NCI-H1105 (cell line): ENCODE data around the gene NODAL.

ENCODE experiments used
- DNase-seq: peaks from one replicate; lab custom pipeline; 2025; lab: John Stamatoyannopoulos, UW

Gene NODAL

GRCh38 chr10:70462349-70462984 lies 21.0 kb upstream of the NODAL start:
- peak; percentile 88 for DNase-seq

- DNase-seq = peak; percentile 6
Observed at GRCh38 chr10:70461397-70462348, 20.2 kb upstream of the NODAL start.

- DNase-seq = no peak
Observed at GRCh38 chr10:70459774-70460490, 18.5 kb upstream of the NODAL start.

- DNase-seq = no peak
Observed at GRCh38 chr10:70459061-70459773, 17.7 kb upstream of the NODAL start.

GRCh38 chr10:70458329-70459060 lies 17.0 kb upstream of the NODAL start:
- DNase-seq = no peak

- no peak for DNase-seq
Observed at GRCh38 chr10:70457759-70458305, 16.4 kb upstream of the NODAL start.

GRCh38 chr10:70456164-70456563 lies 14.7 kb upstream of the NODAL start:
- no peak for DNase-seq

- DNase-seq = no peak
Observed at GRCh38 chr10:70455213-70455630, 13.7 kb upstream of the NODAL start.

- DNase-seq = peak; percentile 3
Observed at GRCh38 chr10:70448236-70448635, 6.8 kb upstream of the NODAL start.

- no peak for DNase-seq
Observed at GRCh38 chr10:70445718-70446657, 4.5 kb upstream of the NODAL start.

GRCh38 chr10:70444744-70445143 lies 3.3 kb upstream of the NODAL start:
- no peak for DNase-seq

- DNase-seq = no peak
Observed at GRCh38 chr10:70442332-70442988, 979 bp upstream of the NODAL start.

GRCh38 chr10:70441895-70442309 lies 421 bp upstream of the NODAL start:
- DNase-seq = no peak

GRCh38 chr10:70440296-70441160 lies 953 bp downstream of the NODAL start:
- DNase-seq = no peak

- DNase-seq = no peak
Observed at GRCh38 chr10:70437721-70438120, 3.8 kb downstream of the NODAL start.

- no peak for DNase-seq
Observed at GRCh38 chr10:70435241-70436085, 6.0 kb downstream of the NODAL start.

- DNase-seq = no peak
Observed at GRCh38 chr10:70433581-70434280, 7.8 kb downstream of the NODAL start.
